Body of pancreas (tissue), 4 donors: ENCODE measurements around the gene DAB1.

ENCODE experiments used
- CTCF ChIP-seq, 7 experiments: fragments of 450-650 bp in 4 of 7; fragments of 200-600 bp in 3 of 7; sonication (generic) in 3 of 7; IDR thresholded peaks; one replicate each; pipeline ENCODE4 v1.5.1; 2016 to 2019; ENCODE audit warnings: antibody characterized with exemption in 7 of 7
- POLR2A ChIP-seq, 3 donors: fragments of 450-650 bp; IDR thresholded peaks; one replicate each; pipeline ENCODE4 v1.6.1; 2016; ENCODE audit warnings: antibody characterized with exemption in 3 of 3, mild to moderate bottlenecking in 2 of 3

DNA sequence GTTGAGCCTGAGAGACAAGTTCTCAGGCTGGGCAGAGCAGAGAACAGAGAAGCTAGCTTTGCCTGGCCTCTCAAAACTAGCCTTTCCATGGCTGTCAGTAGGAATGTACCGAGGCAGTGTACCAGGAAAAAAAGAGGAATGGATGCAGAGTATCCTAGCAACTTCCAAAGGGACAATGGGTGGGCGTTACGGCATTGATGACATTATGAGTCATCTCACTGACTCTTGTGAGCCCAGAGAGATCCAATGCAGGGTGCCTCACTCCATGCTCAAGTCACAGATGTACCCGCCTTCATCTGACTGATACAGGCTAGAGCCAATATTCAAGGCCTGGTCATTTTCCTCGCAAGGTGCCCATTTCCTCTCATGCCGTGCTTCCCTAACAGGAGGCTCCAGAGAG is 406.7 kb downstream of the DAB1 start:
- TF ChIP-seq CTCF (IDR thresholded peaks at IDR 0.05) (no peak), POLR2A (IDR thresholded peaks at IDR 0.05) (no peak)
